CD4-positive, alpha-beta T cell (primary cell): ENCODE measurements around the gene PCP2. TPM values are rescaled to one million over a fixed set of nuclear protein-coding genes. Genes with fewer than 3 reads are reported as not detected.

Experiments
- ATAC-seq: fragments of 200-7000 bp; cut with Tn5 transposase; one replicate; pipeline ENCODE4 v1.10.0; 2022; ENCODE audit warnings: mild to moderate bottlenecking; ENCODE audit not compliant: poor library complexity
- CTCF ChIA-PET: fragments of 350-600 bp; sonication (Branson Sonifier 250); formaldehyde crosslinking; loops from one replicate; lab custom pipeline; 2021; ENCODE audit warnings: antibody characterized with exemption, inconsistent platforms; lab: Charles Lee
- POLR2A ChIA-PET: fragments of 350-600 bp; sonication (Branson Sonifier 250); formaldehyde crosslinking; loops from one replicate; lab custom pipeline; 2021; ENCODE audit warnings: antibody characterized with exemption, inconsistent platforms; lab: Charles Lee
- DNase-seq, 14 experiments: peaks; one replicate each; pipeline ENCODE4 v3.0.0-alpha.2; 2013 to 2020; ENCODE audit warnings: mixed read lengths in 2 of 14
- H3K27ac ChIP-seq, 2 donors: one replicate each; pipeline versions ENCODE4 v1.5.1 to v1.7.0; 2013; ENCODE audit warnings: low read length in 2 of 2, low read depth in 1 of 2, mild to moderate bottlenecking in 1 of 2
- H3K27me3 ChIP-seq, 2 experiments: 1 replicate in 1 of 2; 2 replicates in 1 of 2; pipeline versions ENCODE4 v1.6.1 to v1.7.0; 2013; ENCODE audit warnings: low read length in 2 of 2, control low read depth in 1 of 2, mild to moderate bottlenecking in 1 of 2, moderate library complexity in 1 of 2; ENCODE audit not compliant: insufficient read depth in 2 of 2, control insufficient read depth in 1 of 2
- H3K36me3 ChIP-seq: one replicate; pipeline ENCODE4 v1.6.1; 2013; ENCODE audit warnings: low read length, control low read depth; ENCODE audit not compliant: insufficient read depth
- H3K4me1 ChIP-seq: one replicate; pipeline ENCODE4 v1.6.1; 2013; ENCODE audit warnings: low read length, control low read depth; ENCODE audit not compliant: insufficient read depth
- H3K4me3 ChIP-seq: one replicate; pipeline ENCODE4 v1.5.1; 2013; ENCODE audit warnings: mild to moderate bottlenecking, low read length, moderate library complexity
- H3K9me3 ChIP-seq, 2 experiments: 1 replicate in 1 of 2; 2 replicates in 1 of 2; pipeline versions ENCODE4 v1.6.1 to v1.7.0; 2013; ENCODE audit warnings: low read length in 2 of 2, mild to moderate bottlenecking in 2 of 2, control low read depth in 1 of 2, moderate library complexity in 1 of 2; ENCODE audit not compliant: control insufficient read depth in 1 of 2, insufficient read depth in 1 of 2
- H3K27ac Mint-ChIP-seq: one replicate; pipeline ENCODE4 v1.8.0; 2020; ENCODE audit warnings: mixed read lengths
- H3K27me3 Mint-ChIP-seq: one replicate; pipeline ENCODE4 v1.8.0; 2021; ENCODE audit warnings: mixed read lengths
- H3K36me3 Mint-ChIP-seq: one replicate; pipeline ENCODE4 v1.8.0; 2021; ENCODE audit warnings: low read depth, mixed read lengths
- H3K4me1 Mint-ChIP-seq: one replicate; pipeline ENCODE4 v1.8.0; 2021; ENCODE audit warnings: low read depth, mixed read lengths
- H3K4me3 Mint-ChIP-seq: one replicate; pipeline ENCODE4 v1.8.0; 2020; ENCODE audit warnings: mild to moderate bottlenecking, mixed read lengths
- H3K9me3 Mint-ChIP-seq: one replicate; pipeline ENCODE4 v1.8.0; 2020; ENCODE audit warnings: mixed read lengths
- intact Hi-C, 2 experiments: fragments of 100-400 bp; cut with DNase I in 1 of 2; cut with micrococcal nuclease in 1 of 2; formaldehyde crosslinking; loops; one replicate each; pipeline versions ENCODE4 v1.15.1 to v1.9.0; 2023 to 2025; cut with DNase I, micrococcal nuclease
- total RNA-seq, 174 experiments: library from RNA in 2 of 174; stranded (reverse) in 2 of 174; gene quantifications; one replicate each; pipeline ENCODE4 v1.2.3 and lab custom pipeline; 2021 to 2026
- TF ChIP-seq, protein P1 (sequence below): fragments of 200-600 bp; IDR thresholded peaks from one replicate; pipeline ENCODE4 v1.8.0; 2022; ENCODE audit warnings: antibody characterized with exemption, mild to moderate bottlenecking

PCP2 gene
- total RNA-seq, 2 experiments from 2014 or later: 1.9 to 2.1 TPM

- TF ChIP-seq, protein P1, sequence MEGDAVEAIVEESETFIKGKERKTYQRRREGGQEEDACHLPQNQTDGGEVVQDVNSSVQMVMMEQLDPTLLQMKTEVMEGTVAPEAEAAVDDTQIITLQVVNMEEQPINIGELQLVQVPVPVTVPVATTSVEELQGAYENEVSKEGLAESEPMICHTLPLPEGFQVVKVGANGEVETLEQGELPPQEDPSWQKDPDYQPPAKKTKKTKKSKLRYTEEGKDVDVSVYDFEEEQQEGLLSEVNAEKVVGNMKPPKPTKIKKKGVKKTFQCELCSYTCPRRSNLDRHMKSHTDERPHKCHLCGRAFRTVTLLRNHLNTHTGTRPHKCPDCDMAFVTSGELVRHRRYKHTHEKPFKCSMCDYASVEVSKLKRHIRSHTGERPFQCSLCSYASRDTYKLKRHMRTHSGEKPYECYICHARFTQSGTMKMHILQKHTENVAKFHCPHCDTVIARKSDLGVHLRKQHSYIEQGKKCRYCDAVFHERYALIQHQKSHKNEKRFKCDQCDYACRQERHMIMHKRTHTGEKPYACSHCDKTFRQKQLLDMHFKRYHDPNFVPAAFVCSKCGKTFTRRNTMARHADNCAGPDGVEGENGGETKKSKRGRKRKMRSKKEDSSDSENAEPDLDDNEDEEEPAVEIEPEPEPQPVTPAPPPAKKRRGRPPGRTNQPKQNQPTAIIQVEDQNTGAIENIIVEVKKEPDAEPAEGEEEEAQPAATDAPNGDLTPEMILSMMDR: no peak
- no peaks in the 10 kb centered on the region for H3K9me3 Mint-ChIP-seq
- CTCF ChIA-PET: interaction anchor here (2.1 kb wide), 1 partner anchor 45 kb away, joined by 6 read pairs; the partner anchor contains the start of gene TRAPPC5
- Histone ChIP-seq H3K4me1 (peaks cover 53% of the 10 kb centered on the region), H3K4me3 (no peak overlapping the region), H3K27ac (no peak overlapping the region), H3K9me3 (no peaks in the 10 kb centered on the region), H3K36me3 (peaks cover 29% of the 10 kb centered on the region), H3K27me3 (no peaks in the 10 kb centered on the region)
- DNase-seq (no peak), ATAC-seq (no peak)
- H3K36me3 Mint-ChIP-seq: peaks cover 32% of the 10 kb centered on the region
- POLR2A ChIA-PET: no interaction called here
- H3K4me3 Mint-ChIP-seq: peak overlapping the region; percentile 90
- no peaks in the 10 kb centered on the region for H3K27me3 Mint-ChIP-seq
- H3K27ac Mint-ChIP-seq: peak overlapping the region; percentile 90
- H3K4me1 Mint-ChIP-seq: peaks cover 39% of the 10 kb centered on the region
- intact Hi-C loops: loop anchor here in 1 of 2 experiments (5.0 kb wide), 1 partner anchor 292 kb away; the partner anchor contains the start of gene CTXN1
Observed at GRCh38 chr19:7635670-7636069, 2.2 kb upstream of the PCP2 start.

- Histone ChIP-seq H3K4me1 (peaks cover 53% of the 10 kb centered on the region), H3K27me3 (no peaks in the 10 kb centered on the region), H3K4me3 (no peak overlapping the region), H3K27ac (no peak overlapping the region), H3K9me3 (no peaks in the 10 kb centered on the region), H3K36me3 (peaks cover 21% of the 10 kb centered on the region)
- peak overlapping the region; percentile 72 for H3K4me3 Mint-ChIP-seq
- ChIA-PET CTCF (no interaction called here), POLR2A (interaction anchor here (1.2 kb wide), 1 partner anchor 25 kb away, joined by 3 read pairs; no protein-coding TSS in a partner anchor)
- no peaks in the 10 kb centered on the region for H3K27me3 Mint-ChIP-seq
- DNase-seq (no peak), ATAC-seq (no peak)
- H3K36me3 Mint-ChIP-seq: peaks cover 38% of the 10 kb centered on the region
- H3K4me1 Mint-ChIP-seq: peaks cover 45% of the 10 kb centered on the region
- H3K27ac Mint-ChIP-seq: peak overlapping the region; percentile 68
- TF ChIP-seq, protein P1: no peak
- no peaks in the 10 kb centered on the region for H3K9me3 Mint-ChIP-seq
- intact Hi-C loops: no loop called here
Observed at GRCh38 chr19:7632340-7633203, 947 bp downstream of the PCP2 start.

DNA sequence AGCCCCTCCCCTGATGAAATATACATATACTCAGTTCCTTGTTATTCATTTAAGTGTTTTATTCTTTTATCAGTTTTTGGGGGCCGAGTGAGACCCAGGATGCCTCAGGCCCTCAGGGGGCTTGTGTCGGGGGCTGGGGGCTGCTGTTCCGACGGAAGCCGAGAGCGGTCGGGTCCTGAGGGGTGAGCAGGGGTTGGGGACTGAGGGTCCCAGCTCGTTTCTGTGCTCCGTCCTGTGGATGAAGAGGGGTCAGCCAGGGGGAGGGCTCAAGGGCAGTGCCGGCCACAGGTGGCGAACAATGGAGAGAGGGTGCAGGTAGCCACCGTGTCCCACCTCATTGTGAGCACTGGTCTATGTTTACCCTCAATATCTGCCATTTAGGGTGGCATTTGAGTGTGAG is 1.9 kb downstream of the PCP2 start:
- no peak overlapping the region for H3K27ac ChIP-seq
- CTCF ChIA-PET: no interaction called here
- peaks cover 31% of the 10 kb centered on the region for H3K36me3 ChIP-seq
- POLR2A ChIA-PET: interaction anchor here (1.2 kb wide), 1 partner anchor 14 kb away, joined by 3 read pairs; no protein-coding TSS in a partner anchor
- Mint-ChIP-seq H3K4me1 (peaks cover 40% of the 10 kb centered on the region), H3K9me3 (no peaks in the 10 kb centered on the region), H3K27ac (peak overlapping the region; percentile 96), H3K27me3 (no peaks in the 10 kb centered on the region), H3K36me3 (peaks cover 39% of the 10 kb centered on the region), H3K4me3 (peak overlapping the region; percentile 65)
- no peak overlapping the region for H3K4me3 ChIP-seq
- no peaks in the 10 kb centered on the region for H3K9me3 ChIP-seq
- H3K27me3 ChIP-seq: no peaks in the 10 kb centered on the region
- TF ChIP-seq, protein P1: no peak
- ATAC-seq (no peak), DNase-seq (no peak)
- H3K4me1 ChIP-seq: peaks cover 54% of the 10 kb centered on the region
- intact Hi-C loops: no loop called here
